GM20431 (cell line): ENCODE measurements around the gene WASF3.
"Not testable (repeated sequence)": the region's sequence is repeated elsewhere in the genome, so short reads cannot be mapped to it uniquely, and the experiment has no call there.

Experiments
- in situ Hi-C: fragments of 300-500 bp; cut with MseI, MboI; formaldehyde crosslinking; loops from one replicate; pipeline ENCODE4 v1.15.0; 2020; ENCODE audit warnings: low sequenced_read_pairs; ENCODE audit not compliant: unreplicated experiment

The WASF3 gene

GRCh38 chr13:26619358-26619757, 61.9 kb downstream of the WASF3 start:
- in situ Hi-C loops = no loop called here

- in situ Hi-C loops = no loop called here
Observed at GRCh38 chr13:26621731-26622401, 64.4 kb downstream of the WASF3 start.

GRCh38 chr13:26623125-26623524, 65.6 kb downstream of the WASF3 start:
- in situ Hi-C loops = no loop called here

- in situ Hi-C loops = no loop called here
Observed at GRCh38 chr13:26624572-26624971, 67.1 kb downstream of the WASF3 start.

- in situ Hi-C loops = no loop called here
Observed at GRCh38 chr13:26626271-26626670, 68.8 kb downstream of the WASF3 start.

- in situ Hi-C loops = no loop called here
Observed at GRCh38 chr13:26628706-26629105, 71.2 kb downstream of the WASF3 start.

- in situ Hi-C loops = no loop called here
Observed at GRCh38 chr13:26629260-26629825, 71.9 kb downstream of the WASF3 start.

GRCh38 chr13:26635634-26636033, 78.2 kb downstream of the WASF3 start:
- in situ Hi-C loops = not testable (repeated sequence)

- in situ Hi-C loops = not testable (repeated sequence)
Observed at GRCh38 chr13:26636073-26636472, 78.6 kb downstream of the WASF3 start.

- in situ Hi-C loops = no loop called here
Observed at GRCh38 chr13:26646603-26647002, 89.1 kb downstream of the WASF3 start.

GRCh38 chr13:26651234-26651633, 93.8 kb downstream of the WASF3 start:
- in situ Hi-C loops = no loop called here

- in situ Hi-C loops = no loop called here
Observed at GRCh38 chr13:26653310-26653709, 95.8 kb downstream of the WASF3 start.

GRCh38 chr13:26653842-26654241, 96.4 kb downstream of the WASF3 start:
- in situ Hi-C loops = no loop called here

- in situ Hi-C loops = no loop called here
Observed at GRCh38 chr13:26656919-26657318, 99.4 kb downstream of the WASF3 start.

GRCh38 chr13:26658448-26659385, 101.2 kb downstream of the WASF3 start:
- in situ Hi-C loops = no loop called here

- in situ Hi-C loops = no loop called here
Observed at GRCh38 chr13:26660185-26660584, 102.7 kb downstream of the WASF3 start.

- in situ Hi-C loops = no loop called here
Observed at GRCh38 chr13:26660766-26661165, 103.3 kb downstream of the WASF3 start.

- in situ Hi-C loops = no loop called here
Observed at GRCh38 chr13:26663791-26664190, 106.3 kb downstream of the WASF3 start.

GRCh38 chr13:26664286-26664685, 106.8 kb downstream of the WASF3 start:
- in situ Hi-C loops = no loop called here

GRCh38 chr13:26664876-26665275, 107.4 kb downstream of the WASF3 start:
- in situ Hi-C loops = no loop called here
